Esophagus muscularis mucosa (tissue), 4 donors: ENCODE results near the gene TLX2. TPM values are rescaled to one million over a fixed set of nuclear protein-coding genes. Genes with fewer than 3 reads are reported as not detected.

Source experiments
- DNase-seq: peaks from one replicate; pipeline ENCODE4 v3.0.0-alpha.2; 2017; ENCODE audit errors: extremely low spot score
- H3K27ac ChIP-seq, 4 donors: fragments of 200-600 bp; sonication (generic); replicated peaks in 1 of 4; 1 replicate in 3 of 4; 2 replicates in 1 of 4; pipeline ENCODE4 v1.5.1; 2016 to 2019; ENCODE audit warnings: mild to moderate bottlenecking in 1 of 4
- H3K27me3 ChIP-seq, 4 donors: fragments of 200-600 bp; sonication (generic); one replicate each; pipeline versions ENCODE4 v1.5.1 to v1.6.0; 2016 to 2019
- H3K36me3 ChIP-seq, 4 donors: fragments of 200-600 bp; sonication (generic); one replicate each; pipeline ENCODE4 v1.5.1; 2016 to 2019
- H3K4me1 ChIP-seq, 4 donors: fragments of 200-600 bp; sonication (generic); one replicate each; pipeline ENCODE4 v1.5.1; 2016 to 2019
- H3K4me3 ChIP-seq, 4 donors: fragments of 200-600 bp; sonication (generic); 1 replicate in 2 of 4; 2 replicates in 2 of 4; pipeline ENCODE4 v1.5.1; 2016 to 2019; ENCODE audit warnings: mild to moderate bottlenecking in 4 of 4, moderate library complexity in 1 of 4
- H3K9me3 ChIP-seq, 4 donors: fragments of 200-600 bp; sonication (generic); 1 replicate in 3 of 4; 2 replicates in 1 of 4; pipeline ENCODE4 v1.5.1; 2016 to 2019
- EP300 ChIP-seq: sonication (generic); formaldehyde crosslinking; IDR thresholded peaks from one replicate; pipeline ENCODE4 v1.6.1; 2017; ENCODE audit warnings: antibody characterized with exemption
- POLR2A ChIP-seq: fragments of 450-650 bp; IDR thresholded peaks from one replicate; pipeline ENCODE4 v1.6.1; 2017; ENCODE audit warnings: antibody characterized with exemption, moderate library complexity, mild to moderate bottlenecking, low read depth
- POLR2AphosphoS5 ChIP-seq, 2 donors: sonication (generic); formaldehyde crosslinking; IDR thresholded peaks; one replicate each; pipeline ENCODE4 v1.6.1; 2017; ENCODE audit warnings: antibody characterized with exemption in 2 of 2
- WGBS: methylation state at CpG from one replicate; pipeline ENCODE4 v1.1.5; 2018; 5-methylcytosine and 5-hydroxymethylcytosine counted together
- intact Hi-C: fragments of 100-400 bp; cut with DNase I; formaldehyde crosslinking; loops from one replicate; pipeline ENCODE4 v1.15.1; 2023
- total RNA-seq, 4 donors: library from RNA; depleted of rRNA; stranded (reverse); fragments of >200 nt; gene quantifications; one replicate each; pipeline versions ENCODE4 v1.1.0 to v1.2.1, GENCODE V29; 2016
- TF ChIP-seq, protein P1 (sequence below), 3 experiments: fragments of 200-600 bp in 2 of 3; fragments of 450-650 bp in 1 of 3; sonication (generic) in 2 of 3; IDR thresholded peaks; one replicate each; pipeline ENCODE4 v1.5.1; 2017 to 2019; ENCODE audit warnings: antibody characterized with exemption in 3 of 3, mild to moderate bottlenecking in 2 of 3, moderate library complexity in 1 of 3

Gene TLX2
- total RNA-seq, 4 donors from 2014 or later = 0.42 to 0.99 (median 0.84) TPM; not detected in 1

DNA sequence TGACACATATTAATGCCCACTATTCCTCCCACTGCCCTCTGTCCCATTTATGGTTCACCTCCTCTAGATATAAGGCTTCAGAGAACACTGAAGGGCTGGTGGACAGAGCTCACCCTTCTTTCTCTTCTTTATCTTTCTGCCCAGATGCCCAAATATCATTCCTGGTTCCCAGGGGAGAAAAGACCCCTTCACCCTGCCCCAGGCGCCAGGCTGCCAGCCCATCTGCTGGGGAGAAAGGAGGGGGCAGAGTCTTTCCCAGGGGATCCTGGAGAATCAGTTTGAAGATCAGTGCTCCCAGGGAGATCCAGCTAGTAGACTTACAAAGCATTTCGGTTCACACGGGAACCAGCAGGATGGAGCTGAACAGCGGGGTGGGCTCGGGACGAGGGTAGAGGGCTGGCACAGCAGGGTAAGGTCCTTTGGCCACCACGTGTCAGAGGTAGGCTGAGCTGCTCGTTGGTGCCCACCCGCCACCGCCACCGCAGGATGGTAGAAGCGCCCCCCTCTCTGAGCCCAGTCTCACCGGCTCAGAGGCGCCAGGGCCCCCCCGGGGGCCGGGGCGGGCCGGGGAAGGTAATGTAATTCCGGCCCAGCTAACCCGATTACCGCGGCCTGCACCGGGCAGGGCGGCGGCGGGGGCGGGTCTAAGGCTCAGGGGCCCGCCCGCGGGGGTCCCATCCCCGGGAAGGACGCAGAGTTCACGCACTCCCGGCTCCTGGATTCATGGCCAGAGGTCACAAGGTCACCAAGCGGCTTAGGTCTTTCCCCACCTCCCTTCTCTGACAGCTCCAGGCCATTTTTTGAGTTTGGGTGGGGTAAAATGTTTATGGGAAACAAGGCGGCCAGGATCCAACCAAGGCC, 1.3 kb upstream of the TLX2 start:
- H3K27me3 ChIP-seq = peaks cover 18 to 95% (median 60%) of the 10 kb centered on the region in 4 donors

DNA sequence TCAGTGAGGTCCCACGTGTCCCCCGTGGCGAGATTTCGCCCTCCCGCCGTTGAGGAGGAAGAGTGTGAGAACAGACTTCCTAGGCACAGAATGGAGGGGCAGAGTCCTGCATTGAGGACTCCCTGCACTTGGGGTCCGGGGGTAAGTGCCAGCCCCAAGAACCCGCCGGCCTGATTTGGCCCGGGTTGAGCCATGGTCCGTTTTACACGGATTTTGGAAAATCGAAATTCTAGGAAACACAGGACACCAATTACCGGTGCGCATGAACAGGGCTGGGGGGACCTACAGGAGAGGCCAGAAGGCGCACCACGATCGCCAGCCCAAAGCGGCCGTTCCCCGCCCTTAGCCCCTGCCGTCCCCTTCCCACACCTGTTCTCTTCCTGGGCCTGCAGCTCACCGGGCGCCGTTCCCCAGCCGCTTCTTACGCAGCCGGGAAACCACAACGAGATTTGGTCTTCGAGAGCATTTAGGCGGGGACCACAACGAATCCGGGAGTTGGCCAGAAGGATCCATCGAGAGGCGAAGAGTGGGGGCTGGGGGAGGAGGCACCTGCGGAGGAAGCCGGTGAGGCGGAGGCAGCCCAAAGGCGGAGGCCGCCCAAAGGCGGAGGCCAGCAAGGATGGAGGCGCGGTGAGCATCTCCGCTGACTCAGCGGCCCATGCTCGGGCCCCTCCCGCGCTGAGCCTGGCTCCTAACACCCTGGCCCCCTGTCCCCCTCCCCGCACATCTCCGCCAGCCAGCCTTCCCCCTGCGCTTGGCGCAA, 464 bp upstream of the TLX2 start:
- Histone ChIP-seq H3K27me3 (peaks cover 18 to 97% (median 66%) of the 10 kb centered on the region in 4 donors), H3K4me3 (peak overlapping the region in 2 of 4 donors; percentile 19 to 23), H3K36me3 (no peaks in the 10 kb centered on the region), H3K9me3 (no peaks in the 10 kb centered on the region), H3K27ac (no peak overlapping the region), H3K4me1 (peaks cover 29 to 32% (median 32%) of the 10 kb centered on the region in 4 donors)
- 5% methylated on average over 21 of the region's 52 CpGs for WGBS
- TF ChIP-seq, protein P1, sequence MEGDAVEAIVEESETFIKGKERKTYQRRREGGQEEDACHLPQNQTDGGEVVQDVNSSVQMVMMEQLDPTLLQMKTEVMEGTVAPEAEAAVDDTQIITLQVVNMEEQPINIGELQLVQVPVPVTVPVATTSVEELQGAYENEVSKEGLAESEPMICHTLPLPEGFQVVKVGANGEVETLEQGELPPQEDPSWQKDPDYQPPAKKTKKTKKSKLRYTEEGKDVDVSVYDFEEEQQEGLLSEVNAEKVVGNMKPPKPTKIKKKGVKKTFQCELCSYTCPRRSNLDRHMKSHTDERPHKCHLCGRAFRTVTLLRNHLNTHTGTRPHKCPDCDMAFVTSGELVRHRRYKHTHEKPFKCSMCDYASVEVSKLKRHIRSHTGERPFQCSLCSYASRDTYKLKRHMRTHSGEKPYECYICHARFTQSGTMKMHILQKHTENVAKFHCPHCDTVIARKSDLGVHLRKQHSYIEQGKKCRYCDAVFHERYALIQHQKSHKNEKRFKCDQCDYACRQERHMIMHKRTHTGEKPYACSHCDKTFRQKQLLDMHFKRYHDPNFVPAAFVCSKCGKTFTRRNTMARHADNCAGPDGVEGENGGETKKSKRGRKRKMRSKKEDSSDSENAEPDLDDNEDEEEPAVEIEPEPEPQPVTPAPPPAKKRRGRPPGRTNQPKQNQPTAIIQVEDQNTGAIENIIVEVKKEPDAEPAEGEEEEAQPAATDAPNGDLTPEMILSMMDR (IDR thresholded peaks at IDR 0.05) = no peak
- TF ChIP-seq POLR2A (no peak), EP300 (no peak), POLR2AphosphoS5 (IDR thresholded peaks at IDR 0.05) (peak in 1 of 2 donors; percentile 66)
- DNase-seq = no peak
- intact Hi-C loops = no loop called here

More for the DNA sequence above, 1.3 kb upstream of the TLX2 start:
- DNase-seq = no peak
- 10% methylated on average over 6 of the region's 36 CpGs for WGBS
- TF ChIP-seq POLR2A = no peak
- Histone ChIP-seq H3K4me3 (no peak overlapping the region), H3K27ac (no peak overlapping the region), H3K4me1 (peaks cover 31 to 37% (median 37%) of the 10 kb centered on the region in 4 donors), H3K9me3 (no peaks in the 10 kb centered on the region), H3K36me3 (no peaks in the 10 kb centered on the region)
- intact Hi-C loops = no loop called here

DNA sequence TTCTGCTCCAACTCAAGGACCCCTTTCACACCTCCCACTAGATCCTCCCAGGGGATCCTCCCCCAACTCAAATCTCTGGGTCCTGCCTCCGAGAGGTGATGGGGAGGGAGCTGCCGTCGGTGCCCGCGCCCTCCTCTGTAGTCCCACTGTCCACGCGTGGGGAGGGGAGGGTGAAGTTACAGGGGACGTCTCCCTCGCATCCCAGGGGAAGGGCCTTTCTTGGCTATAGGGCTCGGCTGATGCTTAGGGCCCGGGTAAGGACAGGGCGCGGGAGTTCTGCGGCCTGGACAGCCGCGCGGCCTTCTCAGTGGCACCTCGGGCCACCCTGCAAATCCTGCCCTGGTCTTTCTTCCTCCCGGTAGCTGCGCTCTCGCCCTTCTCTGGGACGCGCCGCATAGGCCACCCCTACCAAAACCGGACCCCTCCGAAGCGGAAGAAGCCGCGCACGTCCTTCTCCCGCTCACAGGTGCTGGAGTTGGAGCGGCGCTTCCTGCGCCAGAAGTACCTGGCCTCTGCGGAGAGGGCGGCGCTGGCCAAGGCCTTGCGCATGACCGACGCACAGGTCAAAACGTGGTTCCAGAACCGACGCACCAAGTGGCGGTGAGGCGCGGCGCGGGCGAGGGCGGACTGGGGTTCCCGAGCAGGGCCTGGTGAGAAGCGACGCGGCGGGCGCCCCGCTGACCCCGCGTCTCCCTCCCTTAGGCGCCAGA, 1.2 kb downstream of the TLX2 start:
- no peaks in the 10 kb centered on the region for H3K9me3 ChIP-seq
- peaks cover 29 to 32% (median 32%) of the 10 kb centered on the region in 4 donors for H3K4me1 ChIP-seq
- intact Hi-C loops = no loop called here
- WGBS = 6% methylated on average over 24 of the region's 60 CpGs
- H3K36me3 ChIP-seq = no peaks in the 10 kb centered on the region
- no peak for DNase-seq
- peaks cover 18 to 100% (median 72%) of the 10 kb centered on the region in 4 donors for H3K27me3 ChIP-seq
- H3K4me3 ChIP-seq = peak overlapping the region; percentile 36 to 53 (median 42)
- no peak overlapping the region for H3K27ac ChIP-seq
- TF ChIP-seq POLR2A (no peak), POLR2AphosphoS5 (IDR thresholded peaks at IDR 0.05) (no peak), EP300 (no peak)
- TF ChIP-seq, protein P1 (IDR thresholded peaks at IDR 0.05) = no peak

DNA sequence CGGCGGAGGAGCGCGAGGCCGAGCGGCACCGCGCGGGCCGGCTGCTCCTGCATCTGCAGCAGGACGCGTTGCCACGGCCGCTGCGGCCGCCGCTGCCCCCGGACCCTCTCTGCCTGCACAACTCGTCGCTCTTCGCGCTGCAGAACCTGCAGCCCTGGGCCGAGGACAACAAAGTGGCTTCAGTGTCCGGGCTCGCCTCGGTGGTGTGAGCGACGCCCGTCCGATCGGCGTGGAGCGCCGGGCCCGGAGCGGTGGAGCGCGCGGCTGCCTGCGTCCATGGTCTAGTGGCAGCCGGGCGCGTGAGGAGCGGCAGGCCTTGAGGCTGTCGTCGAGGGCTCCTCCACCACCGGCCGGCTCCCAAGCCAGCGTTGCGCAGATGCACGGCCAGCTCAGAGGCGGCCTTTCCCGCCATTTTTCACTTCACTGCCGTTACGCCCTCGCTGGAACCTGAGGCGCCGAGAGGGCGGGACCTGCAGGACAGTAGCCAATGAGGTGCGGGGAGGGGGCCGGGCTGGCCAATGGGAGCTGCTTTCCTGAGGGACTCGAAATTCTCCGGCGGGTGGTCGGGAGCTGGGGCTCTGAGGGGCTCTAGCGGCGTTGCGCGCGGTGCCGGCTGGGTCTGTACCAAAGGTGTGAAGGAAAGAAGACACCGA, 1.9 kb downstream of the TLX2 start:
- no peak for DNase-seq
- H3K27ac ChIP-seq = no peak overlapping the region
- WGBS = 17% methylated on average over 7 of the region's 72 CpGs
- peak overlapping the region; percentile 36 to 53 (median 42) for H3K4me3 ChIP-seq
- H3K27me3 ChIP-seq = peaks cover 18 to 100% (median 67%) of the 10 kb centered on the region in 4 donors
- TF ChIP-seq, protein P1 (IDR thresholded peaks at IDR 0.05) = no peak
- no peak for TF ChIP-seq POLR2AphosphoS5 (IDR thresholded peaks at IDR 0.05)
- no peak for TF ChIP-seq EP300
- no peak for TF ChIP-seq POLR2A
- H3K9me3 ChIP-seq = no peaks in the 10 kb centered on the region
- no peaks in the 10 kb centered on the region for H3K36me3 ChIP-seq
- intact Hi-C loops = no loop called here
- H3K4me1 ChIP-seq = peaks cover 29 to 32% (median 32%) of the 10 kb centered on the region in 4 donors
